GM19023 (cell line): Measurements from ENCODE around the gene GLE1.
A peak's percentile ranks its signal among the peaks of the same experiment; 100 is the strongest.

Source experiments
- ATAC-seq: cut with Tn5 transposase; IDR thresholded peaks from one replicate; pipeline ENCODE4 v1.9.1; 2021; ENCODE audit warnings: mild to moderate bottlenecking, moderate library complexity; ENCODE audit not compliant: unreplicated experiment

The GLE1 gene

DNA sequence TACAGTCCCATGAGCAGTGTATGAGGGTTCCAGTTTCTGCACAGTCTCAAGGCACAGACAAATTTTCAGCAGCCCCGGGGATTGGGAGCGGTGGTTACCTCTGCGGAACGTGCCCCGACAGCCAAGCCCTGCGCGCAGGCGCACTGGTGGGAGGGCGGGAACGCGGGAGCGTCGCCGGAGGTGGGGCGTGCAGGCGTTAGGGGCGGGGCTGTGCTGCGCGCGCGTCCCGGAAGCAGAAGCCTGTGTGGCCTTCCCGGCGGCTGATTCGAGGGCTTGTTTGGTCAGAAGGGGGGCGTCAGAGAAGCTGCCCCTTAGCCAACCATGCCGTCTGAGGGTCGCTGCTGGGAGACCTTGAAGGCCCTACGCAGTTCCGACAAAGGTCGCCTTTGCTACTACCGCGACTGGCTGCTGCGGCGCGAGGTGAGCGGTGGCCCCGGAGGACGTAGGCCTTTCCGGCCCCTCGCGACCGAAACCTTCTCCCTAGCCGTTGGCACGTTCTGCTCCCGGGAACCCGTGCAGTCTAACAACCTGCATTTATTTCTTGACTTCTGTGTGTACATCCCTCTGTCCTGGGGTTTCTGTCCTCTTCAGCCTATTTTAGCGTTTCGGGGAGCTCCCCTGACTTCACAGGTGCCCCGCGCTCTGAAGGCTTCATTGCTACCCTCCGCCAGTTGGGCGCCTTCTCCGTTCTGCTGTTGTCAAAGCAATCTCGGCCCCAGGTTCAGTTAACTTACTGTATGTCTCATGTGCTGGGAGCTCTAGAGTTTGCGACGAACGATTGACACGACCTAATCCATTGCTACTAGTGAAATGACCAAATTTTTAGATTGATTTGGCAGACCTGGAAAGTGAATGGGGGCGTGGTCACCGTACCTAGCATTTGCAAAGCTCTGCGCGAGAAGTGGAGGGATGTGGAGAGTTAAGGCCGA is at the start of gene GLE1:
Gene GLE1 (plus strand): TSS at position 235 of the 929 bp plus-strand sequence. CDS start 87 bp downstream, at position 322.
- ATAC-seq = peak; percentile 91

DNA sequence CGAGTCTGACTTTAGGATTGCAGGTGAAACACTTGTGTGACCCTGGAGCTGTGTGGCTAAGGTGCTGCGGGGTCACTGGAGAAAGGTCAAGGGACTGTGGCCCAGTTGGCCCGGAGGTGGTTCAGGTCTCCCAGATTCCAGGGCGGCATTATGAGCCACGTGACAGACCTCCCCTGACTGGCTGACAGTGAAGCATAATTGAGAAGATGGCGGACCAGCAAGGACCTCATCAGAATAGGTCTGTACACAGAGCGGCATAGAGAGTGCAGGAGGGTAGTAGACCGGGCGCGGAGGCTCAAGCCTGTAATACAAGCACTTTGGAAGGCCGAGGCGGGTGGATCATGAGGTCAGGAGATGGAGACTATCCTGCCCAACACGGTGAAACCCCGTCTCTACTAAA is 49.5 kb upstream of the GLE1 start:
- no peak for ATAC-seq

- peak; percentile 84 for ATAC-seq
Observed at GRCh38 chr9:128455849-128456612, 48.5 kb upstream of the GLE1 start, which contains the start of gene ODF2. TSS of gene ODF2 (plus strand) at chr9:128456006. CDS start at chr9:128456092, 86 bp downstream.

- peak; percentile 52 for ATAC-seq
Observed at GRCh38 chr9:128456613-128457061, 47.9 kb upstream of the GLE1 start.

DNA sequence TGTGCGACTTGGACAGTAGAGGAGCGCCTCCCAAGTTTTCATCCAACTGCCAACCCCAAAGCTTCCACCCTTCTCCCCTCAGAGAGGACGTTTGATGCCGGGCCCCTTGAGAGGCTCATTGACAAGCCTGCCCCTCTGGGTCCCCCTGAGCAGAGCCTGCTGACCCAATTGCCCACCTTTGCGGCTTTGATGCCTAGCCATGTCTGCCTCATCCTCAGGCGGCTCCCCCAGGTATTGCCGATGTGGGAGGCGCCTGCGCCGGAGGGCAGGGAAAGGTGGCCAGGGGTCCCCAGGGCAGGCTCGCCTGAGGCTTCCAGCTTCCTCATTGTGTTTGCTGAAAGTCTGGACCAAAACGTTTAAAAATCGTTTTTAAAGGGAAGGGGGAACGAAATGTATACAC is 47.3 kb upstream of the GLE1 start:
- no peak for ATAC-seq

DNA sequence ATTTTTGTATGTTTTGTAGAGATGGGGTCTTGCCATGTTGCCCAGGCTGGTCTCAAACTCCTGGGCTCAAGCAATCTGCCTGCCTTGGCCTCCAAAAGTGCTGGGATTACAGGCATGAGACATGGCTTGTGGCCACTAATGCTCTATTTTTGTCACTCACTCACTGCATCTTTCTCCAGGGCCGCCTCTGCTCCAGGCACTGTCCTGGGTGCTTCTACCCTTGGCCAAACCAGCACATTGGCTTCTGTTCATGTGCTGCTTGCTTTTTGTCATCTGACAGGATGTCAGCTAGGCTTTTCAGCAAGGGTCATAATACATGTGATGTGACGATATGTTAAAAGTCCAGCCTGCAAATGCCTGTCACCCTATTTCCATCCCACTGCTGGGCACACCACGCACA is 45.5 kb upstream of the GLE1 start:
- no peak for ATAC-seq

- ATAC-seq = no peak
Observed at GRCh38 chr9:128469070-128469469, 35.4 kb upstream of the GLE1 start.

- no peak for ATAC-seq
Observed at GRCh38 chr9:128470560-128470959, 34.0 kb upstream of the GLE1 start.

GRCh38 chr9:128473104-128473503 is 31.4 kb upstream of the GLE1 start:
- ATAC-seq = no peak

GRCh38 chr9:128475867-128476266 is 28.7 kb upstream of the GLE1 start:
- no peak for ATAC-seq

- no peak for ATAC-seq
Observed at GRCh38 chr9:128479262-128479661, 25.3 kb upstream of the GLE1 start.

DNA sequence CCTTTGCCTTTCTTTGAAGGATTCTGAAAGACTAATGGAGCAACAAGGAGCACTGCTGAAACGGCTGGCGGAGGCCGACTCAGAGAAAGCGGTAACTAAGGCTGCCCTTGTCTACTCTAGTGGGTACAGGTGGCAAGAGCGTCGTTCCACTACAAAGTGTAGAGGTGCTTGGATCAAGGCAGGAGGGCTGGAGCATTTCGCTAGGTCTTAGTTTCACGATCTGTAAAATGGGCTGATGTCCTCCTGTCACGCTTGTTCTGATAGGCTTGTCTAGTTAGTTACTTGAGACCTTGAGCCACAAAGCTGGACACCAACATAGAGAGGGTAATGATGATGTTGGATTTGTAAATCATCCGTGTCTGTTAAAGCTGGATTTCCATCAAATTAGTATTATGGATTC is 23.0 kb upstream of the GLE1 start:
- no peak for ATAC-seq

GRCh38 chr9:128482186-128482585 is 22.3 kb upstream of the GLE1 start:
- ATAC-seq = no peak

DNA sequence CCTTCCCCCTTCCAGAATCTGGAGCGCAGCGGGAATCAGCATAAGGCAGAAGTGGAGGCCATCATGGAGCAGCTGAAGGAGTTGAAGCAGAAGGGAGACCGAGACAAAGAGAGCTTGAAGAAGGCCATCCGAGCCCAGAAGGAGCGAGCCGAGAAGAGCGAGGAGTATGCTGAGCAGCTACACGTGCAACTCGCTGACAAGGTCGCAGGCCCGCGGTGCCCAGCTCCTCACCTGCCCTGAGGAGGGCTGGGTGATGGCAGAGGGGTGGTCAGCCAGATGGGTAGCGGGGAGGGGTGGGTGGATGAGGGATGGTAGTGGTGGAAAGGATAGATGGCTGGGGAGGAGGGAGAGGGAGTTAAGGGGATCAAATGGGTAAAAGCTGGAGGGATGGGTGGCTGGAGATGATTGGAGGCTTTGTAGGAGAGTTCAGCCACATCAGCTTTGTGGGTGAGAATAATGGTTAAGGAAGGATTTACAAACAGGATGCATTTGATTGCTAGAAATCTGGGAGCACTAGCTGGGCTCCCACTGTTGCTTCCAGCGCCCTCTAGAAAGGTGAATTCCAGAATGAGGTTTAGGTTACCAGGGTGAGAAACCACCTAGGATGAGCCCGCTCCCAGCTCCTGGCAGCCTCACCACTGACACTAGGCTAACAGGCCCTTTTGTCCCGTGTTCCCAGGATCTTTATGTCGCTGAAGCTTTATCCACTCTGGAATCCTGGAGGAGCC is 19.7 kb upstream of the GLE1 start:
- no peak for ATAC-seq

- no peak for ATAC-seq
Observed at GRCh38 chr9:128485414-128485855, 19.1 kb upstream of the GLE1 start.

DNA sequence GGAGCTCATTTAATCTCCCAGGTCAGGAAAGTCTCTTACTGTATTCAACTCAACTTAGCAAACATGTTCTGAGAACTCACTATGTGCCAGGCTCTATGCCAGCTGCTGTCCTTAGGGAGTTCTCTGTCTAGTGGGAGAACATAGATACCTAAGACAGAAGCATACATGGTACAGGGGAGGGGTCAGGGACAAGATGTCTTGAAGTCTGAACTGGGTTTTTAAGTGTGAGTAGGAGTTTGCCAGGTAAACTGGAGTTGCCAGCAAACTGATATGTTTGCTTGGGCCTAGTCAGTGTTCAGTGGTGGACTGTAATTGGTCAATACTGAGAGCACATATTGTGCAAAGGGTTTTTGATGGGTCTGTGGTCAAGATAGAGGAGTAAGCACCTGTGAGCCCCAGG is 18.3 kb upstream of the GLE1 start:
- no peak for ATAC-seq

GRCh38 chr9:128493424-128493823 is 11.1 kb upstream of the GLE1 start:
- ATAC-seq = no peak

DNA sequence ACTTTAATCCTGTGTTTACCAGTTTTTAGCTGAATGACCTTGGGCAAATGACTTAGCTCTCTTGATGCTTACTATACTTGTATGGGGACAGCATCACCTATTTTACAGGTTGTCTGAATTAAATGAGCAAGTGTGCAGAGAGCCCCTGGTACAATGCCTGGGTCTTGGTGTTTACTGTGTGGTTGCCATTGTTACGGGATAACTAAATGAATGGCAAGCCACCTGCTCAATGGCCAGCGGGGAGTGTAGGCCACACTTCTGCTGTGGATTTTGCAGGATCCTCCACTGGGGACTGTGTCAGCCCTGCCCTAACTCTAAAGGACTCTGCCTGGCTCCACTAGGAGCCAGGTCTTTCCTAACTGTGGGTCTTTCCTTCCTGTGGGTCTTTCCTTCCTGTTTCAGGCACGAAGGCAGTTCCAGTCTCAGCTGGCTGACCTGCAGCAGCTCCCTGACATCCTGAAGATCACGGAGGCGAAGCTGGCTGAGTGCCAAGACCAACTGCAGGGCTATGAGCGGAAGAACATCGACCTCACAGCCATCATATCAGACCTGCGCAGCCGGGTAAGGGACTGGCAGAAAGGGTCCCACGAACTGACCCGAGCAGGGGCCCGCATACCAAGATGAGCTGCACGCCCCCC is 10.3 kb upstream of the GLE1 start:
- ATAC-seq = no peak

DNA sequence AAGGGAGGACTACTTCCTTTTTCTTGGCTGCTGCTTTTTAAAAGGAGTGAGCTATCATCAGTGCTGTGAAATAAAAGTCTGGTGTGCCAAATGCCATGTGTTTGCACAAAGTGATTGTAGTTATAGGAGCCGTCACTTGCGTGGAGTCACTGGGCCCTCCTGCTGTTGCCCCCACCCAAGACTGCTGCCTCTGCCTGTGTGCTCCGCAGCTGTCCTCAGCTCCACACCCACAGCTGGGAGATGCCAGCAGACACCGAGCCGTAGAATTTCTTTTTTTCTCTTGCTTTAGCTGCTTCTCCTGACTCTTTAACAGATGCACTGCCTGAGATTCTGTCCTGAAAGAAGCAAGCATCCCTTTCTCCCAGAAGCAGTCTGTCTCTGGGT is 9.8 kb upstream of the GLE1 start:
- ATAC-seq = no peak

DNA sequence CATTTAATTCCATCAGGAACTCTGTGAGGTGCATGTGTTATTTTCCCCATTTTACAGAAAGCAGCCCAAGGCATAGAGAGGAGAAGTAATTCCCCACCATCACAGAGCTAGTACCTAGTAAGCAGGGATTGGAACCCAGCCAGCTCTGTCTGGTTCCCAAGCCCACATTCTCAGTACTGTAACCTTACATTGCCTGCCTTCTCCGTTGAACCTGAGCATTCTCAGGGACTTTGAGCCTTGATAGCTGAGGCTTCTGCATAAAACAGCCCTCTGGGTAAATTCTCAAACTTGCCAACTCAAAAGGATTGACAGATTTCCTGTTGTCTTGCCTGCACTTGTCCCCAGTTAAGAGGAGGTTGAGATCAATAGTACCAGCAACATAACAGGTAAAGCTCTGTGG is 9.2 kb upstream of the GLE1 start:
- ATAC-seq = no peak
